ENCODE measurements around the gene MAX.

MAX gene

GRCh38 chr14:65073605-65074201, 28.6 kb downstream of the MAX start:
- no peak for DNase-seq (ENCODE audit: low read depth)

GRCh38 chr14:65072937-65073336, 29.4 kb downstream of the MAX start:
- DNase-seq (ENCODE audit: low read depth), result no peak

- DNase-seq (ENCODE audit: low read depth), result no peak
These were observed 30.1 kb downstream of the MAX start for GRCh38 chr14:65072256-65072655.

DNA sequence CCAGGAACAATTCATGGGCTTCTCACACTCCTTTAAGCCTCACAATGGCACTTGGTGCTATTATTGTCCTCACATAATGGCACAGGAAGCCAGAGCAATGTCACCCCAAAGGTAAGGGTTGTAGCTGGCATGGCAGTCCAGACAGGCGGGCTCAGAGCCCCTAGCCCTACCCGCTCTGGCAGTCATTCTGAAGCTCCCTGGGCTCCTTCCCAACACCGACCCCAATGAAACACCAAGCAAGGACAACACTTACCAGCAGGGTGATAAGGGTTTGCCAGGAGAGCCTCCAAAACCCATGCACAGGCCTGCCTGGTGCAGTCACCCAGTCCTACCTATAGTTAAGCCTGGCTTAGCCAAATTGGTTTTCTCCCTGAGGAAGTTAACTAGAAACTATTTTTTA, 30.8 kb downstream of the MAX start:
- DNase-seq (ENCODE audit: low read depth), result no peak

DNA sequence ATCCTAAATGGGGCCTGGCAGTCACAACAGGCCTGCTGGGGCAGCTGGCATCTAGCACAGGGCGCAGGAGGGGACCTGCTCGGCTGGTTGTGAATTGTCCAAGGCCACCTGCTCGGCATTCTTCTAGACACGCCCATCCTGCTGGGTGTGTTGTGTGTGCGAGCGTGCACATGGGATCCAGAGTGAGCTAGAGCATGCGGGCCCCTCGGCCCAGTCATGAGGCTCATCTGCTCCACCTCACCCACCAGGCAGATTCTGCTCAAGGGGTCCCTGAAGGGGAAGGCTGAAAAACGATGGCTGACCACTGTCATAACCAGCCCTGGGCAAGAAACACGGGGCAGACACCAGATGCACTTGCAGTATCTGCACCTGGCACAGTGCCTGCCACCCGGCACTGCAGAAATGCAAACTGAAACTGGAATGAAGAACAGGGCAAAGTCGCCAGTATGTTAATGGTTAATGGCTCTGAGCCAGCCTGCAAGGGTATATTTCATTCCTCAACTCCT, 31.8 kb downstream of the MAX start:
- no peak for DNase-seq (ENCODE audit: low read depth)

- DNase-seq (ENCODE audit: low read depth), result no peak
These were observed 32.4 kb downstream of the MAX start for GRCh38 chr14:65069874-65070413.

DNA sequence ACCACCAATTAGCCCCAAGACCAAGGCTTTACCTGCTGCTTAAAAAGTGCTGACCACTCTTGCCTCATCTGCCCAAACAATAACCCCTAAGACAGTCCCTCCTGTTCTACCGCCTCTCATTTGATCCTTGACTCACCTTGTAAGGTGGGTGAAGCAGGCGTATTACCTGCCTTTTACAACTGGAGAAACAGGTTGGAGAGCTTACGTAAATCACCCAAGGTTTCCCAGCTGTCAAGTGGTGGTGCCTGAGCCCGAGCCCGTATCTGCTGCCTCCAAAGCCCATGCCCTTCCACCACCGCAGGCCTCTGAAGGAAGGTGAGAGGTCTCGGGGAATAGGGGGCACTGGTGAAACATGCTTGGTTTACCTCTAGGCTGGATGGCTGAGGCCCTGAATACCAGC, 36.6 kb downstream of the MAX start:
- DNase-seq (ENCODE audit: low read depth), result no peak

DNA sequence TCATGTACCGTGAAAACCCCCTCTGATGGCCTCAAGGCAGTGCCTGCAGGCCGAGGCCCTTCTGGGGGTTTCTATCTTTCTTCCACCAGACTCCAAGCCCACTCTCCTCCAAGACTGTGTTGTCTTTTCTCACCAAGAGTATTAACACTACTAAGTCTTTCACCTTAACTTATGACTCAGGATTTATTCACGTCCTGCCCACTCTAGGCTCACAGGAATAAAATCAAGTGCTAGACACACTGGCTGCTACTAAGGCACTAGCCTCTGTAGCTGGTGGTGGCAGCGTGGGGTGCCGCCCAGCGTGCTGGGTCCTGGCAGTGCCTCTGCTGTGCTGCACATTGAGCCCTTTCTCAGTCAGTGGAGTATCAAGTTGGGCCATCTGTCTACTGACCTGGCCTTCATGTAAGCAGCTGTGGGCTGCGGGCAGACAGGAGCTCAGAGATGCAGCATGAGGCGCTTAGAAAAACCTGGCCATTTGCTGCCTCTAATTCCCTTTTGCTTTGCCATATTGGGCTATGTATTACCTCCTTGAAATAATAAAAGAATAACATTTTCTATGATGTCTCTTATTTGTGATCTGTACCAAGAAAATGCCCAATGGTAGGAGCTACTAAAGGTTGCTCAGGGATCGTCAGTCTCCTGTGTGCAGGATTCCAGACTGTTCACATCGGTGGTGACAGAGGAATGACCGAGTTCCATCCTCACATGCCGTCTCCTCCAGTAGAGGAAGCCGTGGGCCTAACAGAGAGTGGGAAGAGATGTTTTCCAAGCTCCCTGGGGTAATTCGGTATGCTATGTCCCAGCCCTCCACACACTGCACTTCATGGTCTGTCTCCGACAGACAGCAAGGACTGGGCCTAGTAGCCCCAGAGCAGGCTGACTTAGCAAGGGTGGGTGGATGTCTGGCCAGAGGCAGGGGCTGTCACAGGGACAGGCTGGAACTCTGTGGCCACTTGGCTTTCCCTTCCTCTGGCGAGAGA, 39.9 kb downstream of the MAX start:
- DNase-seq (ENCODE audit: low read depth), result no peak

GRCh38 chr14:65057695-65058094, 44.6 kb downstream of the MAX start:
- no peak for DNase-seq (ENCODE audit: low read depth)

- no peak for DNase-seq (ENCODE audit: low read depth)
These were observed 47.7 kb downstream of the MAX start for GRCh38 chr14:65054471-65055085.

GRCh38 chr14:65053466-65053865, 48.9 kb downstream of the MAX start:
- no peak for DNase-seq (ENCODE audit: low read depth)

GRCh38 chr14:65052832-65053231, 49.5 kb downstream of the MAX start:
- no peak for DNase-seq (ENCODE audit: low read depth)

DNA sequence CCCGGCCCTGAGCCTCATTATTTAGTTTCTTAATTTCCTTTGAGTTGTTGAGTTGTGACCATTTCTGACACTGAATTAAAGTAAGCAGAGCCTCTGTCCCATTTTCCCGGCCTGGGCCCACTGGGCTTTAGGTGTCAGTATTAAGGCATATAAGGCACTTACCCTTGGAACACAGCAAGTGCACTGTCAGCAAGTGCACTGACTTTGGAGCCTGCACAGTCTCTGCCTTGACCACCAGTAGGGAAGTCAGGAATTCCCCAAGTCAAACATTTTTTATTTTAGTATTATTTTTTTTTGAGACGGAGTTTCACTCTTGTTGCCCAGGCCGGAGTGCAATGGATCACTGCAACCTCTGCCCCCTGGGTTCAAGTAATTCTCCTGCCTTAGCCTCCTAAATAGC, 56.6 kb downstream of the MAX start:
- no peak for DNase-seq (ENCODE audit: low read depth)

- no peak for DNase-seq (ENCODE audit: low read depth)
These were observed 57.3 kb downstream of the MAX start for GRCh38 chr14:65045006-65045405.

DNA sequence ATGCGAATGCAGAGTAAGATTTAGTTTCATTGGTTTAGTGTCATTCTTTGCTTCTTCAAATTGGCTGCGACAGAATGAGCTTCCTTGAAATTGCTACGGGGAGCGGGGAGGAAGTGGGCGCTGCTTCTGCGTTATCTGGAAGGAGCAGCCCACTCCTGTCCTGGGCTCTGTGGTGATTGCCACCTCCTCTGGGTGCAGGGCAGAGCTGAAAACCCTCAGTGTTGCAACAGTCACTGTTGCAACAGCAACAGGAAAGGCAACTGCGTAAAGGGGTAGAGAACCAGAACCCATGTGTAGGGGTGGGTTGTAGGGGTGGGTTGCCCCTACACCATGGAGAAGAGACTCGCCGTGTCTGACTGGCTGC, 57.7 kb downstream of the MAX start:
- DNase-seq (ENCODE audit: low read depth), result no peak

DNA sequence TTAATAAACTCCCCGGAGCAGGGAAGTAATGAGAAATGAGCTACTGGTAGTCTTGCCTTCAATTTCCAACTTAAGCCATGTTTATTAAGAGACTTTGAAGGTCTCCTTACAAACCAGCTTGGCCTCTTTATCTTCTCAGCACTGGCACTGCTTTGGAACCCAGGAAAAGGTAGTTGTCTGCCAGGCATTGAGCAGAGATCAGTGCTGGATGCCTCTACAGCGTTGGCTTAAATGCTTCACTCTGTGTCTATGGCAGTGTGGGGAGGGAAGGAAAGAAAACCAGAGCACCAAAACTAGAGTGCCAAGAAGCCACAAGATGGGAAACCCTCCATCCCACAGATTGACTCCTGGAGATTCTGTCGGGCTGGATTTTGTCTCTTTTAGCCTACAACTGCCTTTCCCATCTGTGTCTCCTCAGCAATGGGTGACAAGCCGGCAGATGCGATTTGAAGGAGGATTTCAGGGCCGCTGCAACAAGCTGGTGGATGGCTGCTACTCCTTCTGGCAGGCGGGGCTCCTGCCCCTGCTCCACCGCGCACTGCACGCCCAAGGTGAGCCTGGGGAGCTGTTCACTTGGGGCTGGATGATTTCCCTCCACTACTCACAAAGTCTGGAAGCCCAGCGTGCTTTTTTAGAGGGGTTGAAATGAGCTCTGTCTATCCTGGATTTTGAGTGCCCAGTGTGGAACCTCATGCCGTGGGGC, 58.3 kb downstream of the MAX start:
- DNase-seq (ENCODE audit: low read depth), result no peak

- DNase-seq (ENCODE audit: low read depth), result no peak
These were observed 59.5 kb downstream of the MAX start for GRCh38 chr14:65042731-65043372.

DNA sequence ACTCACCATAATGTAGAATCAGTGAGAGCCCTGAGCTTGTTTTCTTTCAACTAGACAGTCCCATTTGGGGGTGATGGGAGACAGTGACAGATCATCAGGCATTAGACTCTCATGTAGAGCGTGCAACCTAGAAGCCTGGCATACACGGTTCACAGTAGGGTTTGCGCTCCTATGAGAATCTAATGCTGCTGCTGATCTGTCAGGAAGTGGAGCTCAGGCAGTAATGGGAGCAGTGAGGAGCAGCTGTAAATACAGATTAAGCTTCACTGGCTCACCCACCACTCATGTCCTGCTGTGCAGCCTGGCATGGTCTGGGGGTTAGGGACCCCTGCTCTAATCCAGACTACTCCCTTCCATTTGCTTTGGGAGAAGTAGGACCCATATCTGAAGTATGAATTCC, 60.0 kb downstream of the MAX start:
- no peak for DNase-seq (ENCODE audit: low read depth)

GRCh38 chr14:65041434-65041915, 60.8 kb downstream of the MAX start:
- DNase-seq (ENCODE audit: low read depth), result no peak

DNA sequence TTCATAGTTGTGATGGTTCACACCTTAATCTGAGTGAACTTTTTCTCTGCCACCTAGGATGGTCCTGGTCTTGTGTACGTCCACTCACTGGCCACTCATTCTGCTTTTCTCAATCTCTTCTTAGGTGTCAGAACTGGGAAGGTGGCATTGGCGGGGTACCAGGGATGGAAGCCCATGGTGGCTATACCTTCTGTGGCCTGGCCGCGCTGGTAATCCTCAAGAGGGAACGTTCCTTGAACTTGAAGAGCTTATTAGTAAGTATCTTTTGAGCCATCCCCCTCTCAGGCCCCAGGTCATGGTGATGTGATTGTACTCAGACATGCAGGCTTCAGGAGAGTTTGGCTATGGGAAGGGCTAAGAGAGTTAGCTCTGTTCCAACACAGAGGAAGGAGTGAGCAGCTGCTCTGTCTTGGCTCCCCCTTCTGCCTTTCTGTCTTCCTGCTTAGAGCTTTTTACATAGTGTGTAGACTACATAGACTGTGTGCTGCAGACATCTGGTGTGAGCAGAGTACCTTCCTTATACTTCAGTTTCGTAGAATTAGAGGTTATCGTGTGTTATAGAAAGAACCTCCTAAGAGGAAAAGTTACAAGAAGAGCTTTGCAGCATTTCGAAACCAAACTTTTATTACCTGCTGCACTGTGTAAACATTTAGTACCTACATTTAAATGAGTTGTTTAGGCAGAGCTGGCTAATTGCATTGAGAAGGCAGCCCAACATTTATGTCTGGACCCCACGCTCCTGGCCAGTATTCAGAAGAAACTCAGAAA, 61.5 kb downstream of the MAX start:
- DNase-seq (ENCODE audit: low read depth), result no peak

DNA sequence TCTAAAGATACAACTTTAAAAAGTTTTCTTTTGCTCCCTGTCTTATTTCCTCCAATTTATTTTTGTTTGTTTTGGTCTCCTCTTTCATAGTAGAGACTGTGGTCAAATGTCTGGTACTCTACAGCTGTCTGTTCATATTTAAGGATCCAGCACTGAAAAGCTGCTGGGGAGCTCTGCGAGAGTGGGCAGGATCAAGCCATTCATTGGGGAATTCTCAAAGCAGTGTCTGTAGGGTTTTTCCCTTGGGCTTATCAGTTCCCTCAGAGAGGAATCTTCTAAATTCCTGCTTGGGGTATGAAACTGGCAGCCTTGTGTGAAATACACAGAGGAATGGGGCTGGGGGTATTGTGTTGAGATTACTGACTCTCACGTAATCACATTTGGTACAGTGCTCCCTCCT, 63.4 kb downstream of the MAX start:
- DNase-seq (ENCODE audit: low read depth), result no peak
